ENCODE measurements around the gene MYOCD.

MYOCD gene

GRCh38 chr17:12712941-12713340, 47.3 kb downstream of the MYOCD start:
- H3K36me3 ChIP-seq (ENCODE audit: control insufficient read depth, insufficient read depth, low read length) = no peaks in the 10 kb centered on the region
- no peak overlapping the region for H3K4me3 ChIP-seq (replicated peaks; ENCODE audit: low read depth, low read length)
- DNase-seq (ENCODE audit: extremely low read depth, insufficient read length) = no peak
- H3K27me3 ChIP-seq (replicated peaks; ENCODE audit: control insufficient read depth, insufficient read depth, low read length) = no peaks in the 10 kb centered on the region
- no peak for TF ChIP-seq CTCF (IDR thresholded peaks at IDR 0.05; ENCODE audit: insufficient read depth, low read length, poor library complexity, severe bottlenecking)

GRCh38 chr17:12719948-12720347, 54.3 kb downstream of the MYOCD start:
- Histone ChIP-seq H3K36me3 (ENCODE audit: control insufficient read depth, insufficient read depth, low read length) (no peaks in the 10 kb centered on the region), H3K27me3 (replicated peaks; ENCODE audit: control insufficient read depth, insufficient read depth, low read length) (no peaks in the 10 kb centered on the region), H3K4me3 (replicated peaks; ENCODE audit: low read depth, low read length) (no peak overlapping the region)
- TF ChIP-seq CTCF (IDR thresholded peaks at IDR 0.05; ENCODE audit: insufficient read depth, low read length, poor library complexity, severe bottlenecking) = no peak
- no peak for DNase-seq (ENCODE audit: extremely low read depth, insufficient read length)

- Histone ChIP-seq H3K4me3 (replicated peaks; ENCODE audit: low read depth, low read length) (no peak overlapping the region), H3K36me3 (ENCODE audit: control insufficient read depth, insufficient read depth, low read length) (no peaks in the 10 kb centered on the region), H3K27me3 (replicated peaks; ENCODE audit: control insufficient read depth, insufficient read depth, low read length) (no peaks in the 10 kb centered on the region)
- TF ChIP-seq CTCF (IDR thresholded peaks at IDR 0.05; ENCODE audit: insufficient read depth, low read length, poor library complexity, severe bottlenecking) = no peak
- DNase-seq (ENCODE audit: extremely low read depth, insufficient read length) = no peak
Measured at GRCh38 chr17:12721581-12721980, 55.9 kb downstream of the MYOCD start.

- no peak for TF ChIP-seq CTCF (IDR thresholded peaks at IDR 0.05; ENCODE audit: insufficient read depth, low read length, poor library complexity, severe bottlenecking)
- Histone ChIP-seq H3K27me3 (replicated peaks; ENCODE audit: control insufficient read depth, insufficient read depth, low read length) (no peaks in the 10 kb centered on the region), H3K36me3 (ENCODE audit: control insufficient read depth, insufficient read depth, low read length) (no peaks in the 10 kb centered on the region), H3K4me3 (replicated peaks; ENCODE audit: low read depth, low read length) (no peak overlapping the region)
- DNase-seq (ENCODE audit: extremely low read depth, insufficient read length) = no peak
Measured at GRCh38 chr17:12722282-12722681, 56.6 kb downstream of the MYOCD start.

- no peaks in the 10 kb centered on the region for H3K36me3 ChIP-seq (ENCODE audit: control insufficient read depth, insufficient read depth, low read length)
- no peaks in the 10 kb centered on the region for H3K27me3 ChIP-seq (replicated peaks; ENCODE audit: control insufficient read depth, insufficient read depth, low read length)
- no peak for DNase-seq (ENCODE audit: extremely low read depth, insufficient read length)
- no peak overlapping the region for H3K4me3 ChIP-seq (replicated peaks; ENCODE audit: low read depth, low read length)
- TF ChIP-seq CTCF (IDR thresholded peaks at IDR 0.05; ENCODE audit: insufficient read depth, low read length, poor library complexity, severe bottlenecking) = no peak
Measured at GRCh38 chr17:12726131-12726530, 60.4 kb downstream of the MYOCD start.

- Histone ChIP-seq H3K27me3 (replicated peaks; ENCODE audit: control insufficient read depth, insufficient read depth, low read length) (no peaks in the 10 kb centered on the region), H3K36me3 (ENCODE audit: control insufficient read depth, insufficient read depth, low read length) (no peaks in the 10 kb centered on the region), H3K4me3 (replicated peaks; ENCODE audit: low read depth, low read length) (no peak overlapping the region)
- no peak for DNase-seq (ENCODE audit: extremely low read depth, insufficient read length)
- no peak for TF ChIP-seq CTCF (IDR thresholded peaks at IDR 0.05; ENCODE audit: insufficient read depth, low read length, poor library complexity, severe bottlenecking)
Measured at GRCh38 chr17:12727076-12727760, 61.5 kb downstream of the MYOCD start.
